Glutamatergic neuron (in vitro differentiated cells): ENCODE results near the gene RHOBTB3. TPM values are rescaled to one million over a fixed set of nuclear protein-coding genes. Genes with fewer than 3 reads are reported as not detected.

Experiments used
- DNase-seq: peaks from one replicate; pipeline ENCODE4 v3.0.0; 2022
- H3K27ac Mint-ChIP-seq: one replicate; pipeline ENCODE4 v1.8.0; 2020; ENCODE audit warnings: mild to moderate bottlenecking, mixed read lengths, inconsistent platforms; ENCODE audit not compliant: unreplicated experiment
- H3K27me3 Mint-ChIP-seq: one replicate; pipeline ENCODE4 v1.8.0; 2020; ENCODE audit warnings: mild to moderate bottlenecking, moderate library complexity, mixed read lengths, inconsistent platforms; ENCODE audit not compliant: unreplicated experiment
- H3K36me3 Mint-ChIP-seq: one replicate; pipeline ENCODE4 v1.8.0; 2020; ENCODE audit warnings: mild to moderate bottlenecking, mixed read lengths, inconsistent platforms; ENCODE audit not compliant: unreplicated experiment
- H3K4me1 Mint-ChIP-seq: one replicate; pipeline ENCODE4 v1.8.0; 2020; ENCODE audit warnings: mild to moderate bottlenecking, low read depth, mixed read lengths, inconsistent platforms; ENCODE audit not compliant: unreplicated experiment
- H3K4me3 Mint-ChIP-seq: one replicate; pipeline ENCODE4 v1.8.0; 2020; ENCODE audit warnings: mild to moderate bottlenecking, mixed read lengths, inconsistent platforms; ENCODE audit not compliant: unreplicated experiment
- H3K9me3 Mint-ChIP-seq: one replicate; pipeline ENCODE4 v1.8.0; 2020; ENCODE audit warnings: mild to moderate bottlenecking, moderate library complexity, mixed read lengths, inconsistent platforms; ENCODE audit not compliant: unreplicated experiment
- total RNA-seq: library from RNA; stranded (reverse); fragmentation: NEBNext Ultra II Directional; extraction: Animal tissue kit (Norgen Biotek cat#: 25700); gene quantifications from one replicate; pipeline ENCODE4 v1.2.1, GENCODE V29; 2021; ENCODE audit not compliant: unreplicated experiment
- TF ChIP-seq, protein P1 (sequence below): fragments of 200-600 bp; sonication (generic); IDR thresholded peaks from one replicate; pipeline ENCODE4 v1.5.0; 2021; ENCODE audit not compliant: partially characterized antibody, unreplicated experiment

RHOBTB3 gene
- total RNA-seq, 1 donor from 2014 or later, result 39.0 TPM

DNA sequence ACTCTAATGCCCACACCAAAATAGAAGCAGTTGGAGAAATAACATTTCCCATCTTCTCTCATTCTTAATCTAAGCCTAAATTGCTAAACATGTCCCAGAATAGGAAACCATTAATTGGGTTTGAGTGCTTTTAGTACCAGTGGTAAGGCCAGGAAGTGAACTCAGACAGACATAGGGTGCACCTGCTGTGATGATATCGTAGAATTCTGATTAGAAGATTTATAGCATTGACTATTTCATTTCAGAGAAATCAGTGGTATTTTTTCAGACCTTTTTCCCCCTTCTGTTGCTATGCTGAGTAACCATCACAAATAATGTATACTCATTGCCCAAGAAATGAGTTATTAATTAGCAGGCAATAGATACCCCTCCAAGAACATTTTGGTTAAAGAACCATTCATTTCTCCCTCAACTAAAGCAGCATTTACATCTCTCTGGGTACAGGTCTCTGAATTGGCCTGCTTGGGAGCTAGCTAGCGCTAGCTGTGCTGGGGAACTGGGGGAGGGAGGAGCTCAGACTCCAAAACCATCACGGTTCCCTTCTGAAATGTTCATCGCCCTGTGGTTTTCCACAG lies 84.1 kb downstream of the RHOBTB3 start:
- Mint-ChIP-seq H3K27me3 (no peaks in the 10 kb centered on the region), H3K4me1 (peaks cover 15% of the 10 kb centered on the region), H3K27ac (no peak overlapping the region), H3K36me3 (peaks cover 6% of the 10 kb centered on the region), H3K4me3 (no peak overlapping the region), H3K9me3 (peaks cover 2% of the 10 kb centered on the region)
- TF ChIP-seq, protein P1, sequence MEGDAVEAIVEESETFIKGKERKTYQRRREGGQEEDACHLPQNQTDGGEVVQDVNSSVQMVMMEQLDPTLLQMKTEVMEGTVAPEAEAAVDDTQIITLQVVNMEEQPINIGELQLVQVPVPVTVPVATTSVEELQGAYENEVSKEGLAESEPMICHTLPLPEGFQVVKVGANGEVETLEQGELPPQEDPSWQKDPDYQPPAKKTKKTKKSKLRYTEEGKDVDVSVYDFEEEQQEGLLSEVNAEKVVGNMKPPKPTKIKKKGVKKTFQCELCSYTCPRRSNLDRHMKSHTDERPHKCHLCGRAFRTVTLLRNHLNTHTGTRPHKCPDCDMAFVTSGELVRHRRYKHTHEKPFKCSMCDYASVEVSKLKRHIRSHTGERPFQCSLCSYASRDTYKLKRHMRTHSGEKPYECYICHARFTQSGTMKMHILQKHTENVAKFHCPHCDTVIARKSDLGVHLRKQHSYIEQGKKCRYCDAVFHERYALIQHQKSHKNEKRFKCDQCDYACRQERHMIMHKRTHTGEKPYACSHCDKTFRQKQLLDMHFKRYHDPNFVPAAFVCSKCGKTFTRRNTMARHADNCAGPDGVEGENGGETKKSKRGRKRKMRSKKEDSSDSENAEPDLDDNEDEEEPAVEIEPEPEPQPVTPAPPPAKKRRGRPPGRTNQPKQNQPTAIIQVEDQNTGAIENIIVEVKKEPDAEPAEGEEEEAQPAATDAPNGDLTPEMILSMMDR, result no peak
- DNase-seq, result no peak

DNA sequence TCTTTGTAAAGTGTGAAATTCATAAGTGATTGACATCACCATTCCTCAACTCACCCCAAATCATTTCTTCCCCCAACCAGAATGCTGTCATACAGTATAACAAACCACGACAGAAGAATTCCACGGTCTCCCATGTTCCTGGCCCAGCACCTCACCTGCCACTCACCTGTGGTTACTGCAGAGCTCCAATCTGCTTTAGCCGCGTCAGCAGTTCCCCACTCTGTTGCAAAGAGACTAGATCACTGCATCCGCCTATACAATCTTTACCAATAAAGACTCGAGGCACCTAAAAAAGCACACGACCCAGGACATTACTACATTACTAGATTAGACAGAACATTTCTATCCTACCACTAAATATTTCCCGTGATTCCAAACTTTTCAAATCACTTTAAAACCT lies 85.2 kb downstream of the RHOBTB3 start:
- H3K4me3 Mint-ChIP-seq, result no peak overlapping the region
- H3K4me1 Mint-ChIP-seq, result peaks cover 18% of the 10 kb centered on the region
- no peaks in the 10 kb centered on the region for H3K27me3 Mint-ChIP-seq
- peaks cover 2% of the 10 kb centered on the region for H3K9me3 Mint-ChIP-seq
- no peak overlapping the region for H3K27ac Mint-ChIP-seq
- H3K36me3 Mint-ChIP-seq, result peaks cover 6% of the 10 kb centered on the region
- no peak for DNase-seq
- TF ChIP-seq, protein P1, result no peak

DNA sequence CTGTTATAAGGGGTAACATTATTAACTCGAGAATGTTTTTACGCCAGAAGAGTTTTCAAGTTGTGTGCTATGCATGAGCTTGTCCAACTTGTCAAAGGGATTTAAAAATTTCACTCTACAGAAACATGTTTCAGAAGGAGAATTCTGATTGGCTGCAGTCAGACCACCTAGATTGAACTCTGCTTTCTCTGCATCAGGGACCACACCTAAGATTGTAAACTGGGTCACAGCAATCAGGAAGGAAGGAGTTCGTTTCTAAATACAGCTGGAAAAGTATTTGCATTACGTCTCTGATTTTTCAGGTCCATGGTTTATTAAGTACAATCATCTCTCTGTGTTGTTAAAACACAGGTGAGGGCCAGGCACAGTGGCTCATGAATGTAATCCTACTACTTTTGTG lies 85.6 kb downstream of the RHOBTB3 start:
- TF ChIP-seq, protein P1, result no peak
- Mint-ChIP-seq H3K4me3 (no peak overlapping the region), H3K9me3 (peaks cover 5% of the 10 kb centered on the region), H3K27me3 (peaks cover 2% of the 10 kb centered on the region), H3K36me3 (peaks cover 6% of the 10 kb centered on the region), H3K4me1 (peaks cover 17% of the 10 kb centered on the region), H3K27ac (no peak overlapping the region)
- DNase-seq, result no peak

DNA sequence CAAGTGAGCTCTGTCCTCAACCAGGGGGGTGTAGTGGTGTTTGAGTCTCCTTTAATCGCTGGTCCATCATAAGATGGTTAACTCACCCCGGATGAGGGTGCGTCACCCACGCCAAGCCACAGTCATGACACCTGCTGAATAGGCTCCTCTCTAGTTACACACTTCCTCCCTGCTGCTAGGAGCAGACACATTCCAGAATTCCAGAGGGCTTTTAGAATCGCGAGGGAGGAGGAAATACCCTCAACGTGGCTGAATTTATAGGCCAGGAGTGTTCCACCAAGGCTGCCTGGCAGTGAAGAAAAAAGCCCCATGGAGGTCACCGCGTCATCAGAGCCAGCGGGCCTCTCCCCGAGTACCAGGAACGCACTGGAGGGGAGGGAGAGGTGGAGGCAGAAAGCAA lies 86.3 kb downstream of the RHOBTB3 start:
- Mint-ChIP-seq H3K4me3 (no peak overlapping the region), H3K36me3 (peaks cover 6% of the 10 kb centered on the region), H3K9me3 (peaks cover 10% of the 10 kb centered on the region), H3K27me3 (peaks cover 6% of the 10 kb centered on the region), H3K4me1 (peaks cover 15% of the 10 kb centered on the region), H3K27ac (no peak overlapping the region)
- DNase-seq, result no peak
- TF ChIP-seq, protein P1, result no peak

DNA sequence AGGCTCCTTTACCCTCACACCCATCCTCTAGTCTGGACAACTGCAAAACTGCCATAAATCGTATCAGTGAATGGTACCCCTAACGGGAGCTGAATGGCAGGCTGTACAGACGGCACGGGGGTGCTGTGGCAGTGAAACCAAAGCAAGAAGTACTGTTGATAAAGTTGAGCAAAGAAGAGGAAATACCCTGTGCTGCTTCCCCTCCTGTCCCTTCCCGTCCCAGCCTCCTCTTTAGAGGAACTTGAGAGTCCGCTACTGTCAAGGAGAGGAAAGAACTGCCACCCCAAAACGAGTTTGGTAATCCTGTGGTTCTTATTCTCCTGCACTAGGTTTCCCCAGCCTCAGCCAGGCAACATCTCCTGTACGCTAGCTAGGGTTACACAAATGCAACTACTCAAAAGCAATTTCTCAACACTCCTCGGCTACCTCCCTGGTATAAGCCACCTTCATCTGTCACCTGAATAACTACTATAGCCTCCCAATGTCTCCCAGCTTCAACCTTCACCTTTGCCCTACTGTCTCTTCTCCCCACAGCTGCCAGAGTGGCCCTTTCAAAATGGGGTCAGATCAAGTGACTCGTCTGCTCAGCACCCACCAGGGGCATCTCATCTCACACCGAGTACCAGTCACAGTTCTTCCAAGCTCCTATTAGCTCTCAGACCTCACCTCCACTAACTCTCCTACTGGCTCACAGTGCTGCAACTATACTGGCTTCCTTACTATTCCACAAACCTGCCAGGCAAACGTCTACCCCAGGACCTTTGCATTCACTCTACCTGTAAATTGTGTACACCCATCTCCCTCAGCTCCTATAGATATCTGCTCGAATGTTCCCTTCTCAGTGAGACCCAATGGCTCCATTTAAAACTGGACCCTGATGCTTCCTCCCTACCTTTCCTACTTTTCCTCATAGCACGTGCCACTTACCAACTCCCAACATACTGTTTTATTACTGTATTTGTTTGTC lies 87.3 kb downstream of the RHOBTB3 start:
- peaks cover 6% of the 10 kb centered on the region for H3K27me3 Mint-ChIP-seq
- peaks cover 12% of the 10 kb centered on the region for H3K9me3 Mint-ChIP-seq
- peak overlapping the region; percentile 39 for H3K4me3 Mint-ChIP-seq
- no peak overlapping the region for H3K27ac Mint-ChIP-seq
- TF ChIP-seq, protein P1, result no peak
- H3K36me3 Mint-ChIP-seq, result peaks cover 6% of the 10 kb centered on the region
- DNase-seq, result no peak
- H3K4me1 Mint-ChIP-seq, result peaks cover 19% of the 10 kb centered on the region
